Stimulated activated CD8-positive, alpha-beta memory T cell treated with anti-CD3 and anti-CD28 coated beads, Interleukin-2, amount 100 ng/mL, for 1 hour (primary cell): ENCODE measurements around the gene C16orf96.

Experiments
- DNase-seq, 2 donors: peaks; one replicate each; pipeline ENCODE4 v3.0.0-alpha.2; 2020; ENCODE audit warnings: low read depth in 2 of 2

Gene C16orf96

GRCh38 chr16:4556112-4556511 lies at the start of gene C16orf96:
Gene C16orf96, plus strand, starts transcription at chr16:4556340. Its CDS starts 150 bp downstream, at chr16:4556490.
- DNase-seq, result no peak

- peak; percentile 30 to 35 for DNase-seq
Measured at GRCh38 chr16:4506450-4506849, 49.7 kb upstream of the C16orf96 start.

DNA sequence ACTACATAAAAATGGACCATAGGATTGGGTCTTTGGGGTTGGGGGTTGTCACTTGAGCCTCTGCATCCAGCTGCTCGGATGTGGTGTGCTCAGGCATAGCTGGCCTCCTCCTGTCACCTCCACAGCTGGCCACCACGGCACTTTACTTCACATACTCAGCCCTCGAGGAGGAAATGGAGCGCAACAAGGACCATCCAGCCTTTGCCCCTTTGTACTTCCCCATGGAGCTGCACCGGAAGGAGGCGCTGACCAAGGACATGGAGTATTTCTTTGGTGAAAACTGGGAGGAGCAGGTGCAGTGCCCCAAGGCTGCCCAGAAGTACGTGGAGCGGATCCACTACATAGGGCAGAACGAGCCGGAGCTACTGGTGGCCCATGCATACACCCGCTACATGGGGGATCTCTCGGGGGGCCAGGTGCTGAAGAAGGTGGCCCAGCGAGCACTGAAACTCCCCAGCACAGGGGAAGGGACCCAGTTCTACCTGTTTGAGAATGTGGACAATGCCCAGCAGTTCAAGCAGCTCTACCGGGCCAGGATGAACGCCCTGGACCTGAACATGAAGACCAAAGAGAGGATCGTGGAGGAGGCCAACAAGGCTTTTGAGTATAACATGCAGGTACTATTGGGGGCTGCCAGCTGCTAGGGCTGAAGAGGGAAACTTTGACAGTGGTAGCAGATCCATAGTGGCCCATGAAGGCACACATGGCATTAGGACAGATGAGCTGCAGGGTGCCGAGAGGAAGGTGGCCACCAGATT lies 48.4 kb upstream of the C16orf96 start:
- no peak for DNase-seq

GRCh38 chr16:4508806-4509205 lies 47.3 kb upstream of the C16orf96 start:
- no peak for DNase-seq

DNA sequence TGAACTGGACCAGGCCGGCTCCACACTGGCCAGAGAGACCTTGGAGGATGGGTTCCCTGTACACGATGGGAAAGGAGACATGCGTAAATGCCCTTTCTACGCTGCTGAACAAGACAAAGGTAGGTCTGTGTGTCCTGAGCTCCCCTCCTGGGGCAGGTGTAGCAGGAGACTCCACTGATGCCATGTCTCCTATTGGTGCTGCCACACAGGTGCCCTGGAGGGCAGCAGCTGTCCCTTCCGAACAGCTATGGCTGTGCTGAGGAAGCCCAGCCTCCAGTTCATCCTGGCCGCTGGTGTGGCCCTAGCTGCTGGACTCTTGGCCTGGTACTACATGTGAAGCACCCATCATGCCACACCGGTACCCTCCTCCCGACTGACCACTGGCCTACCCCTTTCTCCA lies 46.7 kb upstream of the C16orf96 start:
- DNase-seq, result no peak

GRCh38 chr16:4510131-4510530 lies 46.0 kb upstream of the C16orf96 start:
- no peak for DNase-seq

- no peak for DNase-seq
Measured at GRCh38 chr16:4510747-4511426, 45.3 kb upstream of the C16orf96 start.

DNA sequence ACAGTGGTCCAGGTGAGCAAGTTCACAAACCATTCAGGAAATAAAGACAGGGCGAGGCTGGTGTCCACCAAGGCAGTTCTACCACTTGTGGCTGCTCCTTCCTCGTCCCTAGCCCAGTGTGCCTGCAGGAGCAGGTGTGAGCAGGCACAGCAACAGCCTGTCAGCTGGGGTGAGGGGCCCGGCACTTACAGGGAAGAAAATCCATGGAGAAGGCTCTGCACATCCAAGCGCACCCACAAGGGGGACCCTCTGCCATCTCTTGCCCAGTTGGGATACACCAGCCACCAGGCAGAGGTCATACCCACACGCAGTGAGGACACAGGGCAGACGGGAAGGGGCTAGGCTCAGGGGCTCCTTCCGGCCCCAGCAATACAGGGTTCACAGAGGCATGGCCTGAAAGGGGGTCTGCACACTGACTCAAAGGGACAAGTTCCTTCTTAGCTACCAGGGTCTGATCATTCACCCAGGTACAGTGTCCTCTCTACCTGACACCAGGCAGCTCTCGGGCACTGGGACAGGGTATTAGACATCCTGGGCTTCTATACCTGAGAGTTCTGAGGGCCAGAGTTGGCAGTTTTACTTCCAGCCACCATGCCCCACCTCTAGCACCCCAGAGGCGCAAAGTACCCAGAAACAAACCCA lies 44.6 kb upstream of the C16orf96 start:
- no peak for DNase-seq

DNA sequence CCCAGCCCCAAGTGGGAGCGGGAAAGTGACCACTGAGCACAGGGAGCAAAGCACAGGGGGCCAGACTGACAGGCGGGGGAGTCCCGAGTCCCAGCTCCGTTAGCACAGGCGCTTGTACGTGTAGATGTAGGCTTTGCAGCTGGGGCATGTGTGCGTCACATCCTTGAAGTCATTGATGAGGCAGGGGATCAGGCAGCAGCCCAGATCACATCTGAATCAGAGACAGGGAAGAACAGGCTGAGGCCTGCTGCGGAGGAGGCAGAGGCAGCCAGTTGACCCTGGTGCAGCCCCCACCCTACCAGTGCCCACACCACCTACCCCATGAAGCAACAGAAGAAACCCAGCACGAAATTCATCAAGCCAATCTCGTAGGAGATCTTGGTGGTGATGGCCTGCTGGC lies 43.7 kb upstream of the C16orf96 start:
- no peak for DNase-seq

DNA sequence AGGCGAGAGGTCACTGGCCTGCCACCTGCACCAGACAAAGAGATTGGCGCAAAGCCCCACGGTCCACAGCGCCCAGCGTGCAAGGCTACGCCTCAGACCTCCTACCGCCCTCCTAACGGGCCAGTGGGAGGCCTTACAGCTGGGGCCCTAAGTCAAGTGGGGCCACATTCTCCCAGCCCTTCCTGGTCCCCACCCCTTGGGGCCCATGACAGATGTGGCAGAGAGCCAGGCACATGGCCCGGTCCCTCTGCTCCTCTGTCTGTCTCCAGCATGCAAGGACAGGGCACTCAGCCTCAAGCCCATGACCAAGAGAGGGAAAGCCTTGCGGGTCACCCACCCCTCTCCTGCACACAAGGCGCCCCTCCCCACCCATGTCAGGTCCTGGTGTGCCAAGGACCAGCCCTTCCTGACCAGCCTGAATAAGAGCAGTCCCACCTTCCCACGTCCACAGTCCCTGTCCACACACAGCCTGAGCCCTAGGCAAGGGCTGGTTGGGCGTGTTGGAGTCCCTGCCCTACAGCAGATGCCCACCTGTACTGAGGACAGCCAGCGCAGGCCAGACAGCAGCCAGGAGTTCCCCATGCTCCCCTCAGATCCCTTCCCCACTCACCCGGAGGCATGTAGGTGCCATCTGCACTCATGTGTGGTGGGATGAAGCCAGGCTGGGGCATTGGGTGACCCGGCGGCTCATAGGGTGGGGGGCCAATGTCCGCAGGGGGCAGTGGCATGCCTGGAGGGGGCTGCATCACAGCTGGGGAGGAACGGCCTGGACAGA lies 42.9 kb upstream of the C16orf96 start:
- no peak for DNase-seq

- no peak for DNase-seq
Measured at GRCh38 chr16:4513881-4514280, 42.3 kb upstream of the C16orf96 start.

GRCh38 chr16:4514606-4515005 lies 41.5 kb upstream of the C16orf96 start:
- DNase-seq, result no peak

- DNase-seq, result no peak
Measured at GRCh38 chr16:4515611-4516233, 40.4 kb upstream of the C16orf96 start.

GRCh38 chr16:4517812-4518680 lies 38.1 kb upstream of the C16orf96 start:
- DNase-seq, result no peak

DNA sequence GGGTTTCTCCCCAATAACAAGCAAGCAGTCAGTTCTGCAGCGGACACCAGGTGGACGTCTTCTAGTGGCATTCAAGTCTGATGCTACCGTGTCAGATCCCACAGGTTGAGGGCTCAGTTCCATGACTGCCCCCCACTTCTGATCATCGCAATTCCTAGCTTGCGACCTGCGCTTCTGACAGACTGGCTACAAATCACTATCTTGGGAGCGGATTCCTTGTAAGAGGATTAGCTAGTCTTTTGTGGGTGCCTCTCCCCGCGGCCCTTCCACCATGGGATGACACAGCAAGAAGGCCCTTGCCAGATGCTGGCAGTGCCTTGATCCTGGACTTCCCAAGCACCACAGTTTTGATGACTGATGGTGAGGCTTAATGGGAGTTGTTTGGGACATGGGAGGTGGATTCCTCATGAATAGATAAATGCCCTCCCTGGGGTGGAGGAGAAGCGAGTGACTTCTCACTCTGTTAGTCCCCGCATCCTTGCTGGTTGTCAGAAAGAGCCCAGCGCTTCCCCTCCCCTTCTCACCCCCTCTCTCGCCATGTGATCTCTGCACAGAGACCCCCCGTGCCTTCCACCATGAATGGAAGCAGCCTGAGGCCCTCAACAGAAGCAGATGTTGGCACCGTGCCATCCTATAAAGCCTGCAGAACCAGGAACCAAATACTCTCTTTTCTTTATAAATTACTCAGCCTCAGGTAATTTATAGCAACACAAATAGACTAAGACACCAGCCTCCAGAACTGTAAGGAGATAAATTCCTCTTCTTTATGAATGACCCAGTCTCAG lies 36.7 kb upstream of the C16orf96 start:
- DNase-seq, result no peak

- DNase-seq, result no peak
Measured at GRCh38 chr16:4520913-4521312, 35.2 kb upstream of the C16orf96 start.

- no peak for DNase-seq
Measured at GRCh38 chr16:4522051-4522581, 34.0 kb upstream of the C16orf96 start.

DNA sequence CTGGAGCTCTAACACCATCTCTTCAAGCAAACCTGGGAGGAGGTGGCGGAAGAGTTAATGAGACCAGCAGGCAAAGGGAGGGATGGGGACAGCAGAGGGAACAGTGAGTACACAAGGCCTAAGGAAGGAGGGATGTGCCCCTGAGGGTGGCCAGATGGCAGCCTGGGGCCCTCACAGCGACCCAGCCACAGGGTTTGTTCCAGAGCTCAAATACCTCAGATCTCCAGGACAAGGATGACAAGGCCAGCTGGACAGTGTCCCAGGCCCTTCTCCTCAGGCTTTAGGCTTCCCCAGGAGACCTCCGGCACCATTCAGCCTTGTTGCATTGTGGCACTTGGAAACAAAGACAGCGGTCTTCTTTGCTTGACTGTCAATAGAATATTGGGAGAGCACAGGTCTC lies 32.5 kb upstream of the C16orf96 start:
- no peak for DNase-seq

- DNase-seq, result no peak
Measured at GRCh38 chr16:4524571-4524970, 31.6 kb upstream of the C16orf96 start.

DNA sequence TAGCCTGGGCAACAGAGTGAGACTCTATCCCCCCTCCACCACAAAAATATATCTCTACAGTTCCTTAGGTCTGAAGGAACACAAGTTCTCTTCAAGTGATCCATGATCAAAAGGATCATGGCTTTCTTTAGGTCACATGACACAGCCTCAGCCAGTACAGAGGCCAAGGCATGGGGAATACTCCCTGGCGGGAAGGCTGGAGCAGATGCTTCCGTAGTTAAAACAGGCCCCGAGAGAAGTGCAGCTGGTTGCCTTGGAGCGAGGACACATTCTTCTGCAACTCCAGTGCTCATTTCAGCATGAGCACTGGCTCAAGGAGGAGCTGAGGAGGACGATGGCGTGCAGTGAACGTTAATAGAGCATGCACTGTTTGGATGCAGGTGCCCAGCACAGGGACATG lies 31.1 kb upstream of the C16orf96 start:
- DNase-seq, result no peak
